NCI-H226 (cell line): Measurements from ENCODE around the gene SLF2.
A peak's percentile ranks its signal among the peaks of the same experiment; 100 is the strongest.

Source experiments
- DNase-seq: peaks from one replicate; pipeline ENCODE4 v3.0.0-alpha.2; 2015

SLF2 gene

GRCh38 chr10:101000915-101001658 lies 88.3 kb downstream of the SLF2 start:
- DNase-seq, result peak; percentile 54

- no peak for DNase-seq
These were observed 88.9 kb downstream of the SLF2 start for GRCh38 chr10:101001659-101002035.

DNA sequence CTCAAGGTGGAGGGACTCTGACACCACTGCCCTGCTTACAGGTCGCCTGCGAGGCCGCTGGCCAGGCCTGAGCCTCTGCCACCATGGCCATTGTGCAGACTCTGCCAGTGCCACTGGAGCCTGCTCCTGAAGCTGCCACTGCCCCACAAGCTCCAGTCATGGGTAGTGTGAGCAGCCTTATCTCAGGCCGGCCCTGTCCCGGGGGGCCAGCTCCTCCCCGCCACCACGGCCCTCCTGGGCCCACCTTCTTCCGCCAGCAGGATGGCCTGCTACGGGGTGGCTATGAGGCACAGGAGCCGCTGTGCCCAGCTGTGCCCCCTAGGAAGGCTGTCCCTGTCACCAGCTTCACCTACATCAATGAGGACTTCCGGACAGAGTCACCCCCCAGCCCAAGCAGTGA lies 89.7 kb downstream of the SLF2 start:
- DNase-seq, result no peak

DNA sequence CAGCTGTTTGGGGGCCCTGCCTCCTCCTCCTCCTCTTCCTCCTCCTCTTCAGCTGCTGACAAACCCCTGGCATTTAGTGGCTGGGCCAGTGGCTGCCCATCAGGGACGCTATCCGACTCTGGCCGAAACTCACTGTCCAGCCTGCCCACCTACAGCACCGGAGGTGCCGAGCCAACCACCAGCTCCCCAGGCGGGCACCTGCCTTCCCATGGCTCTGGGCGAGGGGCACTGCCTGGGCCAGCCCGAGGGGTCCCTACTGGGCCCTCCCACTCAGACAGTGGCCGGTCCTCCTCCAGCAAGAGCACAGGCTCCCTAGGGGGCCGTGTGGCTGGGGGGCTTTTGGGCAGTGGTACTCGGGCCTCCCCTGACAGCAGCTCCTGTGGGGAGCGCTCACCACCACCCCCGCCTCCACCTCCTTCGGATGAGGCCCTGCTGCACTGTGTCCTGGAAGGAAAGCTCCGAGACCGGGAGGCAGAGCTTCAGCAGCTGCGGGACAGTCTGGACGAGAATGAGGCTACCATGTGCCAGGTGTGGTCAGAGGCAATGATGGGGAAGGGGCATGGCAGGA lies 91.0 kb downstream of the SLF2 start:
- no peak for DNase-seq

DNA sequence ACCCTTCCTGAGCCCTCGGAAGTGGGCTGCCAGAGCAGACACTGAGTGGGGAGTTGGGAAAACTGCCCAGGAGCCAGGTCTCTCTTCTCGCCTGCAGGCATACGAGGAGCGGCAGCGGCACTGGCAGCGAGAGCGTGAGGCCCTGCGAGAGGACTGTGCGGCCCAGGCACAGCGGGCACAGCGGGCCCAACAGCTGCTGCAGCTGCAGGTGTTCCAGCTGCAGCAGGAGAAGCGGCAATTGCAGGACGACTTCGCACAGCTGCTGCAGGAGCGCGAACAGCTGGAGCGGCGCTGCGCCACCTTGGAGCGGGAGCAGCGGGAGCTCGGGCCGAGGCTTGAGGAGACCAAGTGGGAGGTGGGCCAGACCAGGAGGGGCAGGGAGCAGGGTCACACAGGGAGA lies 92.6 kb downstream of the SLF2 start:
- no peak for DNase-seq

GRCh38 chr10:101005869-101006567 lies 93.3 kb downstream of the SLF2 start:
- DNase-seq, result no peak

- DNase-seq, result no peak
These were observed 93.9 kb downstream of the SLF2 start for GRCh38 chr10:101006593-101007098.

DNA sequence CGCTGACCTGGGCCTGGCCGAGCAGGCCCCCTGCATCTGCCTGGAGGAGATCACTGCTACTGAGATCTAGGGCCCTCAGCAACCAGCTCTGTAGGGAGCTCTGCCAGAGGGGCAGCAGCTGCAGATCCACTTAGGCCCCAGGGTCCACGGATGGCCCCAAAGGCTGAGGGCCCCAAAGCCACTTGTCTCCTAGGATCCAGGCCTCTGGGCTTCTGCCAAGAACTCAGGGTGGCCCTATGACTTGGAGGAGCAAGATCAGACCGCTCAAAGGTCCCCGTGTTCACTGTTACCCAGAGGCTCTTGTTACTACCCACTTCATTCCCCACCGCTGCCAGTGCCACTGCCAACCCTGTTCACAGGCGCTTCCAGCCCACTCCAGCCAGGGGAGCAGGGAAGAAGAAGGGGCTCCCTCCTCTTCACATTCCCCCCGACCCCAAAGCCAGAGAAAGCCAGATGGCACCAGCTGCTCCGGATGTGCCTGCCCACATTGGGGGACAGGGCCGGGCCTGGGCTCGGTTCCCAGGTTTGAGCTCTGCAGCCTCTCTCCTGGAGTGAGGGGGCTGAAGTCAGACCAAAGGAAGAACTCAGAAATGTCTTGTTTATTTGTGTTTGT lies 94.4 kb downstream of the SLF2 start:
- DNase-seq, result no peak

GRCh38 chr10:101007915-101008822 lies 95.4 kb downstream of the SLF2 start:
- DNase-seq, result no peak

GRCh38 chr10:101008823-101009423 lies 96.2 kb downstream of the SLF2 start:
- DNase-seq, result no peak

GRCh38 chr10:101010329-101010728 lies 97.6 kb downstream of the SLF2 start:
- DNase-seq, result no peak

DNA sequence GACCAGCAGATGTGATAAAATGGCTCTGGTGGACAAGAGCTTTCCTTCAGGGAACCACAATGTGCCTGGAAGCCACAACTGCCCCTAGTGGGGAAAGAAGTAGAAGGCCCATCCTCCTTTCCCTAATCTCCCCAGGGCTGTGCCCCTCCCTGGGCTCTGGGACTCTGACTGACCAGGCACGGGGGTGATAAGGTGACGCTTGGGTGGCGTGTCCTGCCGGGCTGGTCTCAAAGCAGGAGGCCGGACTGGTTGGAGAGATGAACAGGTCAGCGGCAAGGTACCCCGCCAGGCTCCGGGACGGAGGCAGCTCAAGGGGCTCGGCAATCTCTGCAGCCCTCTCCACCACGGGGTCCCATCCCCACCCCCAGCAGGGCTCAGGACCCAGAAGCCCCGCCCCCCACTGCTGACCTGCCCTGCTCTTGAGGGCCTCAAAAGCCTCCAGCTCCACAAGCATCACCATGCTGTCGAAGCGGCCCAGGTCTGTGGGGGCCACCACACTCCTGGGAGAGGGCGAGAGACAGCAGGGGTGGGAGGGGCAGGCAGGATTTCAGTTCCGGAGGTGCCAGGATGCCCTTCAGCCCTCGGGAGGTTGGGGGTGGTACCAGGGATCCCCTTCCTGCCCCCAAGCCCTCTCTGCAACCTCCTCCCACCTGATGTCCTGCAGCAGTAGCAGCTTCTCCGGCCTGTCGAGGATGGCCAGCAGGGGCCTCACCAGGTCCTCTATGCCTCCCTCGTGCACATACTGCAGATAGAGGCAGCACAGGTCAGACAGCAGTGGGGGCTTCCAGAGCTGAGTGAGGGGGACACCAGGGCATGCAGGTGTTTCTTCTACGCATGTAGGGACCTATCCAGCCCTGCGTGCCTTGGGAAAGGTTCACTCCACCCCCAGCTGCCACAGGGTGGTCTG lies 99.0 kb downstream of the SLF2 start:
- DNase-seq, result no peak

- DNase-seq, result peak; percentile 89
These were observed 100.0 kb downstream of the SLF2 start for GRCh38 chr10:101012525-101013364.

DNA sequence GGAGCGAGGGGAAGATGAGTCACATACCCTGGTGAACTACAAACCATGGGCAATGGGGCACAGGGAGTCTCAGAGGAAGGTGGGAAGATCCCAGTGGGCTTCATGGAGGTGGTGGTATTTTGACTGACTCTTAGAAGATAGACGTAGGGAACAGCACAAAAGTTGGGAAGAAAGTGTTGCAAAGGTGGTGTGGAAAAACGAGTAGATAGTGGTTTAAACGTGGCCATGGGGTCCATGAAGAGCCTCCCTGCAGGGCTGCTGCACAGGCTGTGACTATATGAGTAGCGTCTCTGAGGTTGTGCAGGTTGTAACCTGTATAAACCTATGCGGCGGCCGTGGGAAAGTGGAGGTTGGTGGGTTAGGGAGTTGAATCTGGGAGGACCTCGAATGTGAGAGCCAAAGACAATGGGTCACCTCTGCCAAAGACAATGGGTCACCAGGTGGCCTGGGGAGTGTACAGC lies 100.6 kb downstream of the SLF2 start:
- no peak for DNase-seq

GRCh38 chr10:101014230-101014884 lies 101.6 kb downstream of the SLF2 start:
- peak; percentile 50 for DNase-seq
